ENCODE results near the gene XRN2.

The XRN2 gene

DNA sequence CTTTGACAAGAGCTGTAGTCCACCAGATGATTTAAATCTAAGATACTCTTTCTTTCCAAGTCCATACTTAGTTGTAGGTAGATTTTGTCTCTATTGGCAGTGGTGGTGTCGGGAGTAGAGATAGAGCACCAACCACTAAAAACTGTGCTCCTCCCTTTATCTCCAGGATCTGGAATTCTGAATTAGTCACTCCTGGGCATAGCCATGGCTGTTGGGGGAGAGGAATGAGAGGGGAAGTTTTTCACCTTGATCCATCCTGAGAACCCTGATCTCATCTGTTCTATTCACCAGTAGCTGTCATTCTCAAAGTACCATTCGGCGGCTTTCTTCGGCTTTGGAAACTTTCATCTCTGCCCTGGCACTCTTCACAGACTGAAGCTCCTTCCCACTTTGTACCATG lies 129.8 kb downstream of the XRN2 start:
- TF ChIP-seq EZH2phosphoT487 (IDR thresholded peaks at IDR 0.05; ENCODE audit: low read depth) = no peak
- TF ChIP-seq, protein P1, sequence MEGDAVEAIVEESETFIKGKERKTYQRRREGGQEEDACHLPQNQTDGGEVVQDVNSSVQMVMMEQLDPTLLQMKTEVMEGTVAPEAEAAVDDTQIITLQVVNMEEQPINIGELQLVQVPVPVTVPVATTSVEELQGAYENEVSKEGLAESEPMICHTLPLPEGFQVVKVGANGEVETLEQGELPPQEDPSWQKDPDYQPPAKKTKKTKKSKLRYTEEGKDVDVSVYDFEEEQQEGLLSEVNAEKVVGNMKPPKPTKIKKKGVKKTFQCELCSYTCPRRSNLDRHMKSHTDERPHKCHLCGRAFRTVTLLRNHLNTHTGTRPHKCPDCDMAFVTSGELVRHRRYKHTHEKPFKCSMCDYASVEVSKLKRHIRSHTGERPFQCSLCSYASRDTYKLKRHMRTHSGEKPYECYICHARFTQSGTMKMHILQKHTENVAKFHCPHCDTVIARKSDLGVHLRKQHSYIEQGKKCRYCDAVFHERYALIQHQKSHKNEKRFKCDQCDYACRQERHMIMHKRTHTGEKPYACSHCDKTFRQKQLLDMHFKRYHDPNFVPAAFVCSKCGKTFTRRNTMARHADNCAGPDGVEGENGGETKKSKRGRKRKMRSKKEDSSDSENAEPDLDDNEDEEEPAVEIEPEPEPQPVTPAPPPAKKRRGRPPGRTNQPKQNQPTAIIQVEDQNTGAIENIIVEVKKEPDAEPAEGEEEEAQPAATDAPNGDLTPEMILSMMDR (IDR thresholded peaks at IDR 0.05; ENCODE audit: low read depth, low read length) = no peak
- Histone ChIP-seq H3K9ac (ENCODE audit: low read length) (no peak overlapping the region), H3K27me3 (ENCODE audit: low read depth, low read length) (peaks cover 34% of the 10 kb centered on the region), H4K20me1 (ENCODE audit: insufficient read depth, low read length) (no peaks in the 10 kb centered on the region), H3K4me3 (ENCODE audit: low read length) (no peak overlapping the region), H3K27ac (ENCODE audit: low read length) (no peak overlapping the region), H3K9me3 (ENCODE audit: insufficient read depth, low read length) (no peaks in the 10 kb centered on the region), H3K79me2 (ENCODE audit: low read length) (no peaks in the 10 kb centered on the region), H3K4me1 (ENCODE audit: low read length) (no peaks in the 10 kb centered on the region), H3K4me2 (ENCODE audit: low read length) (no peak overlapping the region), H2AFZ (ENCODE audit: low read depth, low read length) (no peak overlapping the region), H3K36me3 (replicated peaks; ENCODE audit: low read depth, low read length) (no peaks in the 10 kb centered on the region)

DNA sequence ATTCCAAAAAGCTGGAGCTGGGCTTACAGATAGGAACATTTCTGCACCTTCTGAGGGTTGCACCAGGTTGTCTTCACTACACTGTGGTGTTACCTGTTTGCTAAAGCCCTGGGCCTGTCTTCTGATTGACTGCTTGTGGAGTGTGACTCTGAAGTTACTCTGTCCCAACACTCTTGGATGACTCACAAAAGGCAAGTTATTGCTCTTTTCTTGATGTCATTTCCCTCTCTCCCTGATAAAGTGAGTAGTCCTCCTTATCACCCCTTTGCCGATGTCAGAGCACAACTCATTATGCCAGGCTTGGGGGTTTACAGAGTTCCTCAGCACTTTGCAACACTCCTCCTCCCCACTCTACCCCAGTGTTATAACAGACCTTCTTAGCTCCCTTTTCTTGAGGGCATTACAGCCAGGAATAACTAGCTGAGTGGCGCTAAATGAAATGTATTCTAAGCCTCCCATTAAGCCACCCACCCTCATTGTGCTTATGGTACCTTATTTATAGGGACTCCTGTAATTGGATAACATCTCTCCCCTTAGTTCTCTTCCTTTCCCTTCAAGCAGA lies 130.3 kb downstream of the XRN2 start:
- Histone ChIP-seq H3K36me3 (replicated peaks; ENCODE audit: low read depth, low read length) (no peaks in the 10 kb centered on the region), H3K4me3 (ENCODE audit: low read length) (no peak overlapping the region), H2AFZ (ENCODE audit: low read depth, low read length) (no peak overlapping the region), H4K20me1 (ENCODE audit: insufficient read depth, low read length) (no peaks in the 10 kb centered on the region), H3K27me3 (ENCODE audit: low read depth, low read length) (peaks cover 34% of the 10 kb centered on the region), H3K27ac (ENCODE audit: low read length) (no peak overlapping the region), H3K9ac (ENCODE audit: low read length) (no peak overlapping the region), H3K4me2 (ENCODE audit: low read length) (no peak overlapping the region), H3K4me1 (ENCODE audit: low read length) (no peaks in the 10 kb centered on the region), H3K79me2 (ENCODE audit: low read length) (no peaks in the 10 kb centered on the region), H3K9me3 (ENCODE audit: insufficient read depth, low read length) (no peaks in the 10 kb centered on the region)
- TF ChIP-seq, protein P1 (IDR thresholded peaks at IDR 0.05; ENCODE audit: low read depth, low read length) = no peak
- no peak for TF ChIP-seq EZH2phosphoT487 (IDR thresholded peaks at IDR 0.05; ENCODE audit: low read depth)

DNA sequence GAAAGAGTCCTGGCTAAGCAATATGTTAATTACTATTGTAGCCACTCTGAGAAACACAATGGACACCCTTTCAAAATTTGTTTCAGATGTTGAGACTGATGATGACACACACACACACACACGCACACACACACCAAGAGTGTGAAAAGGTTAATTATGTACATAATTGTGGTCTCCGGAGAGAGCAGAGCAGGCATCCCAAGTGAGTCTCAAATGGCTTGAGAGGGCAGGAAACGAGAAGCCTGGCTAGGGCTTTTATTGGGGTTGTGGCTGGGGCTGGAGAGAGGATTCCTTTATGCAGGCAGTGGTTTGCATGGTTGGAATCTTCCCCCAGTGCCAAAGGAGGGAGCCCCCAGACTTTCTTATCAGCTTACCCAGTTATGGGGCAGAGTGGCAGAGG lies 132.4 kb downstream of the XRN2 start:
- Histone ChIP-seq H3K4me3 (ENCODE audit: low read length) (no peak overlapping the region), H3K27me3 (ENCODE audit: low read depth, low read length) (peaks cover 33% of the 10 kb centered on the region), H3K4me1 (ENCODE audit: low read length) (peaks cover 3% of the 10 kb centered on the region; the same call in 1 of the 2 replicates), H3K9me3 (ENCODE audit: insufficient read depth, low read length) (no peaks in the 10 kb centered on the region), H3K9ac (ENCODE audit: low read length) (no peak overlapping the region), H2AFZ (ENCODE audit: low read depth, low read length) (no peak overlapping the region), H3K36me3 (replicated peaks; ENCODE audit: low read depth, low read length) (no peaks in the 10 kb centered on the region), H3K27ac (ENCODE audit: low read length) (no peak overlapping the region), H4K20me1 (ENCODE audit: insufficient read depth, low read length) (no peaks in the 10 kb centered on the region), H3K4me2 (ENCODE audit: low read length) (no peak overlapping the region), H3K79me2 (ENCODE audit: low read length) (no peaks in the 10 kb centered on the region)
- no peak for TF ChIP-seq EZH2phosphoT487 (IDR thresholded peaks at IDR 0.05; ENCODE audit: low read depth)
- TF ChIP-seq, protein P1 (IDR thresholded peaks at IDR 0.05; ENCODE audit: low read depth, low read length) = no peak

DNA sequence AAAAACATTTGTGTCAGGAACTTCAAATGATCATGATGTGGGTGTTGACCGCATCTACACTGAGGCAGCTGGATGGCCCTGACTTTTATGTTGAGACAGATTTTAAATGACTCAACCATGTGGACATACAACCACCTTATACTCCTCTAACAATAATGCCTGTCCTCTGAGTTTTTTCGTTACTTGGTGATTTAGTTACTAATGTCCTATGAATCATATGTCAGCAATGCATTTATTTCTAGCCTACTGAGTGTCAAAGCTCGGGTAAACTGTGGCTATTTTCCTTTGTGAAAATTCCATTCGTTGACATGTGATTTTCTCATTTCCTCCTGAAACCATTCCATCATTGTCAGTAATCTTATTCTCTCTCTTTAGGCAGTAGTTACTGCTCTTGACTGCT lies 133.1 kb downstream of the XRN2 start:
- H2AFZ ChIP-seq (ENCODE audit: low read depth, low read length) = no peak overlapping the region
- H3K4me3 ChIP-seq (ENCODE audit: low read length) = no peak overlapping the region
- H3K36me3 ChIP-seq (replicated peaks; ENCODE audit: low read depth, low read length) = no peaks in the 10 kb centered on the region

More for the DNA sequence above, 133.1 kb downstream of the XRN2 start:
- H3K4me2 ChIP-seq (ENCODE audit: low read length) = no peak overlapping the region
- TF ChIP-seq, protein P1 (IDR thresholded peaks at IDR 0.05; ENCODE audit: low read depth, low read length) = no peak
- no peak for TF ChIP-seq EZH2phosphoT487 (IDR thresholded peaks at IDR 0.05; ENCODE audit: low read depth)
- peaks cover 3% of the 10 kb centered on the region; the same call in 1 of the 2 replicates for H3K4me1 ChIP-seq (ENCODE audit: low read length)
- H4K20me1 ChIP-seq (ENCODE audit: insufficient read depth, low read length) = no peaks in the 10 kb centered on the region
- peaks cover 36% of the 10 kb centered on the region for H3K27me3 ChIP-seq (ENCODE audit: low read depth, low read length)
- no peak overlapping the region for H3K9ac ChIP-seq (ENCODE audit: low read length)
- H3K27ac ChIP-seq (ENCODE audit: low read length) = no peak overlapping the region
- no peaks in the 10 kb centered on the region for H3K9me3 ChIP-seq (ENCODE audit: insufficient read depth, low read length)
- H3K79me2 ChIP-seq (ENCODE audit: low read length) = no peaks in the 10 kb centered on the region

All from OCI-LY3 (cell line).